K562 (cell line): Measurements from ENCODE around the gene ZDHHC8. TPM values are rescaled to one million over a fixed set of nuclear protein-coding genes. Genes with fewer than 3 reads are reported as not detected.

Experiments
- CBFB ChIP-seq: sonication (generic); formaldehyde crosslinking; IDR thresholded peaks from 2 replicates; pipeline ENCODE4 v1.4.0; 2020; ENCODE audit warnings: mild to moderate bottlenecking, missing genetic modification reagents
- FOXK1 ChIP-seq: sonication (generic); formaldehyde crosslinking; IDR thresholded peaks from 2 replicates; pipeline ENCODE4 v1.8.0; 2022; ENCODE audit warnings: missing genetic modification reagents, mild to moderate bottlenecking, borderline replicate concordance
- HMBOX1 ChIP-seq: sonication (generic); IDR thresholded peaks from 2 replicates; pipeline ENCODE4 v1.6.1; 2016
- IRF2 ChIP-seq: sonication (generic); formaldehyde crosslinking; IDR thresholded peaks from 2 replicates; pipeline ENCODE4 v1.8.1; 2022; ENCODE audit warnings: mild to moderate bottlenecking, missing genetic modification reagents
- KAT8 ChIP-seq: fragments of 450-650 bp; IDR thresholded peaks from 2 replicates; pipeline ENCODE4 v1.6.1; 2016; ENCODE audit warnings: low read depth, mild to moderate bottlenecking
- LEF1 ChIP-seq: fragments of 450-650 bp; IDR thresholded peaks from 2 replicates; pipeline ENCODE4 v1.6.1; 2016; ENCODE audit warnings: mild to moderate bottlenecking
- MEF2A ChIP-seq: IDR thresholded peaks from 2 replicates; pipeline ENCODE4 v1.6.1; 2011; ENCODE audit warnings: low read depth, mild to moderate bottlenecking, low read length, moderate library complexity; ENCODE audit not compliant: control insufficient read depth
- NFRKB ChIP-seq: fragments of 450-650 bp; IDR thresholded peaks from 2 replicates; pipeline ENCODE4 v1.6.1; 2016; ENCODE audit warnings: low read depth
- RBBP5 ChIP-seq: fragments of 200-600 bp; sonication (generic); IDR thresholded peaks from 2 replicates; pipeline ENCODE4 v1.6.1; 2012; ENCODE audit warnings: borderline replicate concordance, mild to moderate bottlenecking, low read length, control low read depth, inconsistent platforms; ENCODE audit not compliant: insufficient read depth, poor library complexity, severe bottlenecking
- STAT5B ChIP-seq: fragments of 250-450 bp; sonication (Bioruptor Pico); IDR thresholded peaks from 2 replicates; pipeline ENCODE4 v1.8.0; 2021; ENCODE audit warnings: mild to moderate bottlenecking, inconsistent platforms
- USF1 ChIP-seq: sonication (generic); formaldehyde crosslinking; IDR thresholded peaks from 2 replicates; pipeline ENCODE4 v1.9.0; 2022; ENCODE audit warnings: mild to moderate bottlenecking, missing genetic modification reagents
- ZFX ChIP-seq: sonication (generic); formaldehyde crosslinking; IDR thresholded peaks from 2 replicates; pipeline ENCODE4 v1.8.0; 2022; ENCODE audit warnings: mild to moderate bottlenecking, missing genetic modification reagents, moderate library complexity
- ZKSCAN1 ChIP-seq: fragments of 150-350 bp; IDR thresholded peaks from 2 replicates; pipeline ENCODE4 v1.6.1; 2016; ENCODE audit warnings: low read depth, low read length
- polyA plus RNA-seq, 8 experiments: library from polyadenylated mRNA; depleted of rRNA in 4 of 8; stranded (reverse) in 5 of 8; unstranded in 3 of 8; fragments of >200 nt; fragmentation: Nextera tagmentation in 2 of 8; fragmentation: Illumina TruSeq in 1 of 8; extraction: Ambion mirVana in 2 of 8; extraction: Trizol in 1 of 8; gene quantifications; 2 replicates each; pipeline versions ENCODE4 v1.2.1 to v1.2.3, GENCODE V29; 2011 to 2014; ENCODE audit warnings: inconsistent platforms in 1 of 8, missing spikeins in 1 of 8
- total RNA-seq, 7 experiments: library from RNA; depleted of rRNA in 6 of 7; stranded (reverse); fragments of >200 nt in 6 of 7; fragmentation: Illumina TruSeq in 2 of 7; extraction: Trizol in 2 of 7; gene quantifications; 2 replicates each; pipeline versions ENCODE4 v1.2.1 to v1.2.3, GENCODE V29; 2011 to 2021; ENCODE audit warnings: low replicate concordance in 1 of 7

The ZDHHC8 gene
- total and polyA plus RNA-seq, 9 of the 15 experiments (the other 6 are each of a cell fraction or from before 2014, with no cell fraction given) = 0.04 to 109 (median 16.4) TPM

- TF ChIP-seq ZKSCAN1 = no peak
- no peak for TF ChIP-seq NFRKB
- no peak for TF ChIP-seq STAT5B
- 0 out of 2 replicates have a peak, but pooled peaks have one; percentile 78 for TF ChIP-seq IRF2 (CRISPR knock-in tag)
- no peak for TF ChIP-seq RBBP5
- TF ChIP-seq HMBOX1 = no peak
- TF ChIP-seq MEF2A = no peak
- TF ChIP-seq CBFB (CRISPR knock-in tag) = no peak
- peak; percentile 37; the same call in 1 of the 2 replicates for TF ChIP-seq USF1 (CRISPR knock-in tag)
- TF ChIP-seq LEF1 = no peak
- TF ChIP-seq ZFX = no peak
- TF ChIP-seq KAT8 = no peak
- TF ChIP-seq FOXK1 (CRISPR knock-in tag) = no peak
These were observed 36.2 kb downstream of the ZDHHC8 start (continued) for GRCh38 chr22:20167643-20168322.
